T follicular helper cell (primary cell): Measurements from ENCODE around the gene ADGRE2.

Experiments
- DNase-seq: peaks from one replicate; pipeline ENCODE4 v3.0.0-alpha.2; 2020; ENCODE audit warnings: low read depth

Gene ADGRE2

GRCh38 chr19:14733574-14733973, 44.8 kb downstream of the ADGRE2 start:
- no peak for DNase-seq

- no peak for DNase-seq
These were observed 45.9 kb downstream of the ADGRE2 start for GRCh38 chr19:14732510-14732909.

DNA sequence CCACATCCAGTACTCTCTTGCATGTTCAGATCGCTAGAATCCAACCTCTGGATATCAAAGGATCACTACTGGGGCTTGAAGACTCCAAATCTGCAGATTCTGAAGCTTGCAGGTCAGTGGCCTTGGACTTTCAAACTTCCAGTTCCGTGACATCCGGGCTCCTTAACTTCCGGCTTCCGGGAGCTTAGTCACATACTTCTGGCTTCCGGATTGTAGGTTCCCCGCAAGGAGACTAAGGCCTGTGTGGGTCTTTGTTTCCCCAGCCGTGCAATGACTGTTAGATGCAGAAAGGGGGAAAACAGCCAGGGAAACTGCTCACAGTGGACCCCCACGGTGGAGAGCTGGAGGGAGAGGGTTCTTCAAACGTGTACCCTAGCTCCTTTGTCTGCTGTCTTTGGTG, 47.2 kb downstream of the ADGRE2 start:
- no peak for DNase-seq

GRCh38 chr19:14728595-14728994, 49.8 kb downstream of the ADGRE2 start:
- no peak for DNase-seq

GRCh38 chr19:14722127-14722526, 56.2 kb downstream of the ADGRE2 start:
- DNase-seq, result no peak

GRCh38 chr19:14719162-14719561, 59.2 kb downstream of the ADGRE2 start:
- no peak for DNase-seq

DNA sequence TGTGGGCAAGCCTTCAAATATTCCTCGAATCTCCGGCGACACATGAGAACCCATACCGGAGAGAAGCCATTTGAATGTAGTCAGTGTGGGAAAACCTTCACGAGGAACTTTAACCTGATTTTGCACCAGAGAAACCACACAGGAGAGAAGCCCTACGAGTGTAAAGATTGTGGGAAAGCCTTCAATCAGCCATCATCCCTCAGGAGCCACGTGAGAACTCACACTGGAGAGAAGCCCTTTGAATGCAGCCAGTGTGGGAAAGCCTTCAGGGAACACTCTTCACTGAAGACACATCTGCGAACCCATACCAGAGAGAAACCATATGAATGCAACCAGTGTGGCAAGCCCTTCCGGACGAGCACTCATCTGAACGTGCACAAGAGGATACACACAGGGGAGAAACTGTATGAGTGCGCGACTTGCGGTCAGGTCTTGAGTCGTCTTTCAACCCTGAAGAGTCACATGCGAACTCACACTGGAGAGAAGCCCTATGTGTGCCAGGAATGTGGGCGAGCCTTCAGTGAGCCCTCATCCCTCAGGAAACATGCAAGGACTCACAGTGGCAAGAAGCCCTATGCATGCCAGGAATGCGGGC, 59.7 kb downstream of the ADGRE2 start:
- no peak for DNase-seq

GRCh38 chr19:14715841-14716240, 62.5 kb downstream of the ADGRE2 start:
- DNase-seq, result no peak

DNA sequence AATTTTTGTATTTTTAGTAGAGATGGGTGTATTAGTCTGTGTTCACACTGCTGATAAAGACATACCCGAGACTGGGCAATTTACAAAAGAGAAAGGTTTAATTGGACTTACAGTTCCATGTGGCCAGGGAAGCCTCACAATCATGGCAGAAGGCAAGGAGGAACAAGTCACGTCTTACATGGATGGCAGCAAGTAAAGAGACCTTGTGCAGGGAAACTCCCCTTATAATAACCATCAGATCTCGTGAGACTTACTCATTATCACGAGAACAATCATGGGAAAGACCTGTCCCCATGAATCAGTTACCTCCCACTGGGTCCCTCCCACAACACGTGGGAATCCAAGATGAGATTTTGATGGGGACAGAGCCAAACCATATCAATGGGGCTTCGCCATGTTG, 73.9 kb downstream of the ADGRE2 start:
- DNase-seq, result no peak

- no peak for DNase-seq
These were observed 74.5 kb downstream of the ADGRE2 start for GRCh38 chr19:14703833-14704232.

DNA sequence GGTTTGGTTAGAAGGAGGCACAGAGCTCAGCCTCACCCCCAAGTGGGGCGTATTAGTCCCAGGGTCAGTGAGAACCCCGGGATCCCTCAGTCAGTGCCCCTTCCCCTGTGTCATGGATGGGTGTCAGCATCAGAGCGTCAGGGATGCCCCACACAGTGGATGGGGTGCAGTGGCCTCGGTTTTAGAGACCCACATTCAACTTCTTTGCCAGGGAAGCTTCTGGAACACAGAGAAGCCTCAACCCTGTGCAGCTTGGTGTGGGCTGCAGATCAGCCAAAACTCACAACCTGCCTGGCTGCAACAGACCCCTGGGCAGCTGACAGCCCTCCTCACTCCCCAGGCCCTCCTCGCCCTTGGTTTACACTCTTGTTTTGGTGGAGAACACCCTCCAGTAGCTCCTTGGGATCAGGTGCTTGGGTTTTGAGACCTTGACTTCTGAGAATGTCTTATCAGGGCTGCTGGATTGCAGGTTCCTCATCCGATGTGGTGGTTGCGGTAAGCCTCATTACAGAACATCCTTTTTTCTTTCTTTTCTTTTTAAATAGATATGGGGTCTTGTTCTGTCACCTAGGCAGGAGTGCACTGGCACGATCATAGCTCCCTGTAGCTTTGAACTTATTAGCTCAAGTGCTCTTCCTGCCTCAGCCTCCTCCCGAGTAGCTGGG, 77.5 kb downstream of the ADGRE2 start:
- DNase-seq, result no peak

DNA sequence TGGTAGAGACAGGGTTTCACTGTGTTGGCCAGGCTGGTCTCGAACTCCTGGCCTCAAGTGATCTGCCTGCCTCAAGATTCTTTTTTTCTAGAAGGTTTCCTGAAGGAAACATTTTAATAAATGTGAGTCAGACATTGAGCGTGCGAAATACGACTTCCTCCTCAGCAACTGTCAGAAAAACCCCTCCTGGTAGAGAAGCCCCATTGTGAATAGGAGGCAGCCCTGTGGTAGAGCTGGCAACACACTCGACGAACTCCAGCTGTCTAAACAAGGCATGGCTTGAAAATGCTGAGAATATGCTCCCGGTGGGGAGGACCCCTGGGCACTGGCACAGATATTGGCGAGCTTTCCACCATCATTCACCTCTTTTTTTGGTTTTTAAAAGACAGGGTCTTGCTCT, 78.7 kb downstream of the ADGRE2 start:
- no peak for DNase-seq

DNA sequence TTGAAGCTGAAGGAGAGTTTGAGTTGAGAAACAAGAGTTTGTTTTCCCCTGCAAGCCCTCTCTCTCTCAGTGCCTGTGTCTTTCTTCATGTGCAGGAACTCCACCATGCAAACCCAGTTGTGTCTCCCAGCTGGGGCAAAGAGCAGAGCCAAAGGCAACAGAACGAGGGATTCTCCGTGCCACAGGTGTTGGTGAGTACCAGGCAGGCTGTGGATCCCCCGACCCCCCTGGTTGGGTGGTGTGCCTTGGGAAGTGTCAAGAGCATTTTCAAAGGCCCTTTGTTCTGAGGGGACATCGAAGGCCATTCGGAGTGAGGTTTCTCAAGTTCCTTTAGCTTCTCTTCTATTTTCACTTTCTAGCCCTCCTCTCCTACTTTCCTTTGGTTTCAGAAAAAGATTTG, 82.9 kb downstream of the ADGRE2 start:
- DNase-seq, result no peak

- DNase-seq, result no peak
These were observed 83.6 kb downstream of the ADGRE2 start for GRCh38 chr19:14694641-14695266.

DNA sequence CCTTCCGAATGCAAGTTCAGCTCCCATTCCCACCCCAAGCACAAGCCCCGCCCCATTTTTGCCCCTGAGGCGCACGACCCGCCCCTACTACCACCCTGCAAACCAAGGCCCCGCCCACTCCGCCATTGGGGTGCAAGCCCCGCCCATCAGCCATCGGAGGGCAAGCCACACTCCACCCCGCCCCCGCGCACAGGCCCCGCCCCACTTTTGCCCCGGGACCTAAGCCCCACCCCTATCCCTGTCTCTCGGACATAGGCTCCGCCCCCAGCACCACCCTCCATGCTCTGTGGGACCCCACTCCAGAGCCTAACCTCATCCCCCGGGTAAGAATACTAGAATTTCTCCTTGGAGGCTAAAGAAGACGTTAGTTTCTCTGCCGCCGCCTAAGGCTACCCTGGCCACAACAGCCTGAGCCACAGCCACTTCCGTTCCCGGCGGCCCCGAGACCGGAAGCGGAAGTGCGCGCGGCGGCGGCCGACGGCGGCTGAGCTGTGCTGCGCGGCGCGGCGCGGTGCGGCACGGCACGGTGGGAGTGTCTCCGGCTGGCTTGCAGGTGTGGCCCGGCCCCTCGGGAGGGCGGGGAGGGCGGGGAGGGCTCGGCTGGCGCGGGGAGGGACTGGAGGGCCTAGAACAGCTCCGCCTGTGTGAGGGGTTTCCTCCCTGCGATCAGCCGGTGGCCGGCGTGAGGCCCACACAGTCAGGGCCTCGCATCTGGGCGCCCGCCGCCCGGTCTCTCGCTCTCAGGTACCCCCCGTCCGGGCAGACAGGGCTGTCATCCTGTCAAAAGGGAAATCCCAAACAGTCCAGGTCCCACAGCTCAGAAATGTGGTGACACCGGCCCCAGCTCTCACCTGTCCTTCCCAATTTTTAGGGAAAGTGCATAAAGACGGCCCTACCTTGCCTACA, 88.5 kb downstream of the ADGRE2 start, which contains the start of gene ZNF333:
Gene ZNF333 (plus strand): TSS at position 451 of the 906 bp plus-strand sequence. CDS start 3,444 bp downstream, outside the sequence.
- DNase-seq, result peak; percentile 95

DNA sequence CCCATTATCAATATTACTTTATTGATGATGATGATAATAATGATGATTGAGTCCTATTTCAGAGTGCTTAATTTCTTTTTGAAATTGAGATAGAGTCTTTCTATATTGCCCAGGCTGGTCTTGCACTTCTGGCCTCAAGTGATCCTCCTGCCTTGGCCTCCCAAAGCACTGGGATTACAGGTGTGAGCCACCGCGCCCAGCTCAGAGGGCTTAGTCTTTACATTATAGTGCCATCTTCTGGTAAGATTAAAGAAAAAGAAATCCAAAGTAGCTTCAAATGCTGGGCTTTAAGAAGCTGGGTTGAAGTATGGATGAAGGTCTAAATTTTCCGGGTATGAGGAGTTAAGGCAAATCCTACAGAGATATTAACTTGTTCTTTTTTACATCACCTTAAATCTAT, 91.9 kb downstream of the ADGRE2 start:
- no peak for DNase-seq

DNA sequence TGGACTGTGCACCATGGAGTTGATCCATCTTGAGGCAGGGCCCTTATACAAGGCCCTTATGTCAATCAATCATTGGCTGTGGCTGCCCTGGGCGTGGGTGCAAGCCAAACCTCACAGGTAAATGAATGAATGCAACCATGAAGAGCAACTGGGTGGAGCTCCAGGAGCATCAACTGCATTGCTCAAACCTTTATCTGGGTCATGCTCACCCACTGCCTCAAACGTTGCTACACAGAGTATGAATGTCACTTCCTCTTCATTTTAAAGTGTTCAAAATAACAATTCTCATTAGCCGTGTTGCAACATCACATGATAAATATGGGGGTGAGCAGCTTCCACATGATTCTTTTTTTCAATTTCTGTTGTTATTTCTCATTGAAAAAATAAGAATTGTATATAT, 94.9 kb downstream of the ADGRE2 start:
- DNase-seq, result no peak
